IMR-90 (cell line): ENCODE measurements around the gene CCDC170. TPM values are rescaled to one million over a fixed set of nuclear protein-coding genes. Genes with fewer than 3 reads are reported as not detected.

Experiments
- ATAC-seq: fragments of 200-7000 bp; cut with Tn5 transposase; 2 replicates; pipeline ENCODE4 v1.9.1; 2020; ENCODE audit warnings: low read depth, mild to moderate bottlenecking, moderate library complexity
- BruUV-seq: library from RNA; stranded (reverse); fragments of 400-500 nt; replicated peaks from 2 replicates; lab custom pipeline; 2021; lab: Mats Ljungman, UMichigan
- CTCF ChIA-PET: fragments of 300-600 bp; formaldehyde crosslinking; extraction: SDS; loops from one replicate; lab custom pipeline; 2021; ENCODE audit warnings: antibody characterized with exemption; lab: Yijun Ruan, JAX
- POLR2A ChIA-PET: fragments of 300-600 bp; sonication (Branson Sonifier 250); formaldehyde crosslinking; loops from one replicate; lab custom pipeline; 2022; ENCODE audit warnings: antibody characterized with exemption; ENCODE audit not compliant: unreplicated experiment; lab: Charles Lee
- DNase-seq: peaks from one replicate; pipeline ENCODE4 v3.0.0; 2013
- H2AFZ ChIP-seq: replicated peaks from 2 replicates; pipeline ENCODE3; 2013; ENCODE audit warnings: low read length, mild to moderate bottlenecking; ENCODE audit not compliant: poor library complexity
- H2AK5ac ChIP-seq: 2 replicates; pipeline ENCODE4 v1.6.1; 2013; ENCODE audit warnings: low read depth, low read length, inconsistent platforms
- H2AK9ac ChIP-seq: replicated peaks from 2 replicates; pipeline ENCODE3; 2013; ENCODE audit warnings: mild to moderate bottlenecking, low read depth, low read length, moderate library complexity; ENCODE audit not compliant: poor library complexity
- H2BK120ac ChIP-seq: 2 replicates; pipeline ENCODE4 v1.6.1; 2013; ENCODE audit warnings: low read depth, low read length, inconsistent platforms
- H2BK15ac ChIP-seq: 3 replicates; pipeline ENCODE4 v1.6.1; 2013; ENCODE audit warnings: low read depth, low read length, inconsistent platforms
- H2BK20ac ChIP-seq: 2 replicates; pipeline ENCODE4 v1.6.1; 2013; ENCODE audit warnings: low read depth, mild to moderate bottlenecking, inconsistent platforms, low read length, moderate library complexity
- H2BK5ac ChIP-seq: 2 replicates; pipeline ENCODE4 v1.6.1; 2013; ENCODE audit warnings: mild to moderate bottlenecking, low read depth, low read length, inconsistent platforms; ENCODE audit not compliant: poor library complexity, severe bottlenecking
- H3K14ac ChIP-seq: replicated peaks from 2 replicates; pipeline ENCODE4 v1.6.1; 2013; ENCODE audit warnings: low read depth, low read length, inconsistent platforms
- H3K18ac ChIP-seq: 2 replicates; pipeline ENCODE4 v1.6.1; 2013; ENCODE audit warnings: low read depth, low read length, control low read depth
- H3K23ac ChIP-seq: 2 replicates; pipeline ENCODE4 v1.6.1; 2013; ENCODE audit warnings: low read depth, low read length, inconsistent platforms
- H3K27ac ChIP-seq: 2 replicates; pipeline ENCODE4 v1.5.1; 2013; ENCODE audit warnings: mild to moderate bottlenecking, control low read depth, low read length; ENCODE audit not compliant: insufficient read depth
- H3K27me3 ChIP-seq: 2 replicates; pipeline ENCODE4 v1.6.1; 2013; ENCODE audit warnings: low read length; ENCODE audit not compliant: control insufficient read depth, insufficient read depth
- H3K36me3 ChIP-seq: 2 replicates; pipeline ENCODE4 v1.6.1; 2013; ENCODE audit warnings: low read length, mixed read lengths; ENCODE audit not compliant: control insufficient read depth, insufficient read depth
- H3K4ac ChIP-seq: 2 replicates; pipeline ENCODE4 v1.6.1; 2013; ENCODE audit warnings: low read depth, low read length, inconsistent platforms
- H3K4me1 ChIP-seq: 2 replicates; pipeline ENCODE4 v1.6.1; 2013; ENCODE audit warnings: low read length, mixed read lengths; ENCODE audit not compliant: control insufficient read depth, insufficient read depth
- H3K4me2 ChIP-seq: 2 replicates; pipeline ENCODE4 v1.6.1; 2013; ENCODE audit warnings: low read depth, mild to moderate bottlenecking, control low read depth, low read length, moderate library complexity
- H3K4me3 ChIP-seq: 2 replicates; pipeline ENCODE4 v1.5.1; 2013; ENCODE audit warnings: low read depth, mild to moderate bottlenecking, control low read depth, low read length, moderate library complexity; ENCODE audit not compliant: insufficient read depth
- H3K56ac ChIP-seq: 2 replicates; pipeline ENCODE4 v1.6.1; 2013; ENCODE audit warnings: low read length, inconsistent platforms; ENCODE audit not compliant: insufficient read depth; ENCODE audit errors: extremely low read depth
- H3K79me1 ChIP-seq, 2 experiments: 2 replicates each; pipeline ENCODE4 v1.6.1; 2013; ENCODE audit warnings: low read length in 2 of 2, inconsistent platforms in 1 of 2, low read depth in 1 of 2
- H3K9ac ChIP-seq: 2 replicates; pipeline ENCODE4 v1.6.1; 2013; ENCODE audit warnings: low read depth, low read length, control low read depth
- H3K9me1 ChIP-seq: 2 replicates; pipeline ENCODE4 v1.6.1; 2013; ENCODE audit warnings: low read length, inconsistent platforms; ENCODE audit not compliant: insufficient read depth
- H3K9me3 ChIP-seq: 2 replicates; pipeline ENCODE4 v1.6.1; 2013; ENCODE audit warnings: low read length; ENCODE audit not compliant: control insufficient read depth, insufficient read depth
- H4K20me1 ChIP-seq: 2 replicates; pipeline ENCODE4 v1.6.1; 2013; ENCODE audit warnings: low read length, inconsistent platforms; ENCODE audit not compliant: insufficient read depth
- H4K5ac ChIP-seq: 2 replicates; pipeline ENCODE4 v1.6.1; 2013; ENCODE audit warnings: mild to moderate bottlenecking, low read depth, low read length, control low read depth
- H4K8ac ChIP-seq, 2 experiments: 2 replicates each; pipeline ENCODE4 v1.6.1; 2013; ENCODE audit warnings: low read depth in 2 of 2, low read length in 2 of 2, control low read depth in 1 of 2, inconsistent platforms in 1 of 2
- H4K91ac ChIP-seq: 2 replicates; pipeline ENCODE4 v1.6.1; 2013; ENCODE audit warnings: low read depth, low read length, inconsistent platforms; ENCODE audit not compliant: insufficient read depth
- CEBPB ChIP-seq: IDR thresholded peaks from 2 replicates; pipeline ENCODE4 v1.6.1; 2012; ENCODE audit warnings: low read depth, low read length, improper control_type of control experiment
- CTCF ChIP-seq: conservative IDR thresholded peaks from 2 replicates; pipeline ENCODE4 v1.5.1; 2012; ENCODE audit warnings: mild to moderate bottlenecking, low read depth, low read length, improper control_type of control experiment
- ELK1 ChIP-seq: fragments of 150-350 bp; IDR thresholded peaks from 2 replicates; pipeline ENCODE4 v1.6.1; 2016; ENCODE audit warnings: low read depth, mild to moderate bottlenecking, low read length, moderate library complexity, borderline replicate concordance
- FOS ChIP-seq: fragments of 150-350 bp; IDR thresholded peaks from 2 replicates; pipeline ENCODE4 v1.6.1; 2016; ENCODE audit warnings: low read depth, low read length
- MXI1 ChIP-seq: IDR thresholded peaks from 2 replicates; pipeline ENCODE4 v1.6.1; 2012; ENCODE audit warnings: low read depth, mild to moderate bottlenecking, low read length, moderate library complexity, borderline replicate concordance
- RCOR1 ChIP-seq: IDR thresholded peaks from 2 replicates; pipeline ENCODE4 v1.6.1; 2012; ENCODE audit warnings: mild to moderate bottlenecking, low read length, improper control_type of control experiment; ENCODE audit not compliant: insufficient replicate concordance
- RFX5 ChIP-seq: IDR thresholded peaks from 2 replicates; pipeline ENCODE4 v1.8.0; 2012; ENCODE audit warnings: low read depth, mild to moderate bottlenecking, low read length, moderate library complexity
- WGBS, 2 experiments: methylation state at CpG; one replicate each; pipeline versions ENCODE4 v1.1.5 to v1.1.7; 2013; ENCODE audit warnings: missing lambda C conversion rate in 2 of 2; ENCODE audit not compliant: insufficient read length in 1 of 2; ENCODE audit errors: extremely low coverage in 2 of 2; 5-methylcytosine and 5-hydroxymethylcytosine counted together
- dilution Hi-C: fragments of 300-500 bp; cut with HindIII; formaldehyde crosslinking; loops from one replicate; pipeline ENCODE4 v1.14.3; 2018; ENCODE audit warnings: low sequenced_read_pairs; ENCODE audit not compliant: unreplicated experiment
- in situ Hi-C: fragments of 300-500 bp; cut with MboI; formaldehyde crosslinking; loops from 3 replicates; pipeline ENCODE4 v1.14.3; 2019; ENCODE audit warnings: low sequenced_read_pairs, inconsistent platforms, mixed read lengths
- intact Hi-C: fragments of 100-400 bp; cut with micrococcal nuclease; formaldehyde crosslinking; loops from 2 replicates; pipeline ENCODE4 v1.10.0; 2022
- polyA plus RNA-seq, 3 experiments: library from polyadenylated mRNA; depleted of rRNA; stranded (reverse); fragments of >200 nt; gene quantifications; 2 replicates each; pipeline ENCODE4 v1.2.3, GENCODE V29; 2012; ENCODE audit warnings: low replicate concordance in 1 of 3
- total RNA-seq: library from RNA; depleted of rRNA; stranded (reverse); fragments of >200 nt; gene quantifications from 2 replicates; pipeline ENCODE4 v1.2.3, GENCODE V29; 2012

CCDC170 gene
- total and polyA plus RNA-seq, 2 of the 4 experiments (the other 2 are of a cell fraction): 0.12 to 0.54 TPM

GRCh38 chr6:151627689-151628444 lies 134.1 kb downstream of the CCDC170 start:
- H3K56ac ChIP-seq: no peak overlapping the region
- no peak overlapping the region for H3K23ac ChIP-seq
- H3K9me3 ChIP-seq: peaks cover 5% of the 10 kb centered on the region; the same call in 1 of the 2 replicates
- no peaks in the 10 kb centered on the region for H3K4me1 ChIP-seq
- H2AFZ ChIP-seq: no peak overlapping the region
- intact Hi-C loops: no loop called here
- H3K27ac ChIP-seq: no peak overlapping the region
- WGBS, 2 experiments: no CpG with 5 or more reads among the region's 3 CpGs
- CTCF ChIA-PET: interaction anchor here (1.0 to 1.3 kb wide), 2 partner anchors 20 to 137 kb away, joined by 3 to 4 read pairs; no protein-coding TSS in a partner anchor
- POLR2A ChIA-PET: no interaction called here
- H4K20me1 ChIP-seq: no peaks in the 10 kb centered on the region
- no peaks in the 10 kb centered on the region for H3K27me3 ChIP-seq
- H3K4me2 ChIP-seq: no peak overlapping the region
- H3K79me1 ChIP-seq: no peaks in the 10 kb centered on the region
- ATAC-seq (no peak), DNase-seq (no peak)
- H3K4me3 ChIP-seq: no peak overlapping the region
- no peak overlapping the region for H3K4ac ChIP-seq
- no peak overlapping the region for H2AK5ac ChIP-seq
- H2BK120ac ChIP-seq: no peak overlapping the region
- no TSS peak for BruUV-seq
- no peak overlapping the region for H2BK20ac ChIP-seq
- no peak overlapping the region for H4K5ac ChIP-seq
- H3K9ac ChIP-seq: no peak overlapping the region
- no peak overlapping the region for H3K18ac ChIP-seq
- H4K8ac ChIP-seq: no peak overlapping the region
- H3K14ac ChIP-seq: no peak overlapping the region
- H2BK5ac ChIP-seq: no peak overlapping the region
- H4K91ac ChIP-seq: no peak overlapping the region
- dilution Hi-C loops: no loop called here
- H2AK9ac ChIP-seq: no peak overlapping the region
- no peak for TF ChIP-seq CEBPB
- no peak for TF ChIP-seq FOS
- no peak for TF ChIP-seq CTCF
- no peak for TF ChIP-seq ELK1
- TF ChIP-seq RCOR1: no peak
- TF ChIP-seq RFX5: no peak
- TF ChIP-seq MXI1: no peak
- no peaks in the 10 kb centered on the region for H3K9me1 ChIP-seq
- in situ Hi-C loops: no loop called here
- no peaks in the 10 kb centered on the region for H3K36me3 ChIP-seq
- H2BK15ac ChIP-seq: no peak overlapping the region
